CD4-positive, alpha-beta T cell (primary cell): Measurements from ENCODE around the gene RNPEPL1. TPM values are rescaled to one million over a fixed set of nuclear protein-coding genes. Genes with fewer than 3 reads are reported as not detected.

ENCODE experiments used
- ATAC-seq: fragments of 200-7000 bp; cut with Tn5 transposase; one replicate; pipeline ENCODE4 v1.10.0; 2022; ENCODE audit warnings: mild to moderate bottlenecking; ENCODE audit not compliant: poor library complexity
- CTCF ChIA-PET: fragments of 350-600 bp; sonication (Branson Sonifier 250); formaldehyde crosslinking; loops from one replicate; lab custom pipeline; 2021; ENCODE audit warnings: antibody characterized with exemption, inconsistent platforms; lab: Charles Lee
- POLR2A ChIA-PET: fragments of 350-600 bp; sonication (Branson Sonifier 250); formaldehyde crosslinking; loops from one replicate; lab custom pipeline; 2021; ENCODE audit warnings: antibody characterized with exemption, inconsistent platforms; lab: Charles Lee
- DNase-seq, 14 experiments: peaks; one replicate each; pipeline ENCODE4 v3.0.0-alpha.2; 2013 to 2020; ENCODE audit warnings: mixed read lengths in 2 of 14
- H3K27ac ChIP-seq, 2 donors: one replicate each; pipeline versions ENCODE4 v1.5.1 to v1.7.0; 2013; ENCODE audit warnings: low read length in 2 of 2, low read depth in 1 of 2, mild to moderate bottlenecking in 1 of 2
- H3K27me3 ChIP-seq, 2 experiments: 1 replicate in 1 of 2; 2 replicates in 1 of 2; pipeline versions ENCODE4 v1.6.1 to v1.7.0; 2013; ENCODE audit warnings: low read length in 2 of 2, control low read depth in 1 of 2, mild to moderate bottlenecking in 1 of 2, moderate library complexity in 1 of 2; ENCODE audit not compliant: insufficient read depth in 2 of 2, control insufficient read depth in 1 of 2
- H3K36me3 ChIP-seq: one replicate; pipeline ENCODE4 v1.6.1; 2013; ENCODE audit warnings: low read length, control low read depth; ENCODE audit not compliant: insufficient read depth
- H3K4me1 ChIP-seq: one replicate; pipeline ENCODE4 v1.6.1; 2013; ENCODE audit warnings: low read length, control low read depth; ENCODE audit not compliant: insufficient read depth
- H3K4me3 ChIP-seq: one replicate; pipeline ENCODE4 v1.5.1; 2013; ENCODE audit warnings: mild to moderate bottlenecking, low read length, moderate library complexity
- H3K9me3 ChIP-seq, 2 experiments: 1 replicate in 1 of 2; 2 replicates in 1 of 2; pipeline versions ENCODE4 v1.6.1 to v1.7.0; 2013; ENCODE audit warnings: low read length in 2 of 2, mild to moderate bottlenecking in 2 of 2, control low read depth in 1 of 2, moderate library complexity in 1 of 2; ENCODE audit not compliant: control insufficient read depth in 1 of 2, insufficient read depth in 1 of 2
- H3K27ac Mint-ChIP-seq: one replicate; pipeline ENCODE4 v1.8.0; 2020; ENCODE audit warnings: mixed read lengths
- H3K27me3 Mint-ChIP-seq: one replicate; pipeline ENCODE4 v1.8.0; 2021; ENCODE audit warnings: mixed read lengths
- H3K36me3 Mint-ChIP-seq: one replicate; pipeline ENCODE4 v1.8.0; 2021; ENCODE audit warnings: low read depth, mixed read lengths
- H3K4me1 Mint-ChIP-seq: one replicate; pipeline ENCODE4 v1.8.0; 2021; ENCODE audit warnings: low read depth, mixed read lengths
- H3K4me3 Mint-ChIP-seq: one replicate; pipeline ENCODE4 v1.8.0; 2020; ENCODE audit warnings: mild to moderate bottlenecking, mixed read lengths
- H3K9me3 Mint-ChIP-seq: one replicate; pipeline ENCODE4 v1.8.0; 2020; ENCODE audit warnings: mixed read lengths
- intact Hi-C, 2 experiments: fragments of 100-400 bp; cut with DNase I in 1 of 2; cut with micrococcal nuclease in 1 of 2; formaldehyde crosslinking; loops; one replicate each; pipeline versions ENCODE4 v1.15.1 to v1.9.0; 2023 to 2025; cut with DNase I, micrococcal nuclease
- total RNA-seq, 174 experiments: library from RNA in 2 of 174; stranded (reverse) in 2 of 174; gene quantifications; one replicate each; pipeline ENCODE4 v1.2.3 and lab custom pipeline; 2021 to 2026
- TF ChIP-seq, protein P1 (sequence below): fragments of 200-600 bp; IDR thresholded peaks from one replicate; pipeline ENCODE4 v1.8.0; 2022; ENCODE audit warnings: antibody characterized with exemption, mild to moderate bottlenecking

RNPEPL1 gene
- total RNA-seq, 2 experiments from 2014 or later = 73.0 to 78.8 TPM

DNA sequence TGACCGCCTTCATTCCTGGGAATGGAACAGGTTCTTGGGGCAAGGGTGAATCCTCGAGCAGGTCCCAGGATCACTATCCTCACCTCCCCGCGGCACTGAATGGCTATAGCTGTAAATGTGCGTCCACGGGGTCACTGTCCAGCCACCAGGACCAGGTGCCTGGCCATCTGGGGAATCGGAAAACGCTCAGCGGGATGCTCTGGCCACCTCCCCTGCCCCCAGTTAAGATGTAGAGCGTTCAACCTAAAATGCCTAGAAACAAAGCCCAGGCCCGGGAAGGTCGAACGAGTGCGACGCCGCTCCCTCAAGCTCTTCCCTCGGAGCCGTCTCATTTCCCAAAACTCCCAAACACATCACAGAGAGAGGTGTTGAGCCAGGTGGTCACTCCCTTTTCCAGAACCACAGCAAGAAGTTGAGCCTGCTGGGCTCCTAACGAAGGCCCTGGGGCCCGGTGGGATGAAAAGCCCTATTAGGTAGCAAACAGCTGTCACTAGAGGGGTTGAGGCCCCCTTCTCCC, 17.5 kb downstream of the RNPEPL1 start:
- H3K9me3 ChIP-seq = no peaks in the 10 kb centered on the region
- ChIA-PET POLR2A (interaction anchor here (1.0 to 6.1 kb wide), 12 partner anchors 9 to 1101 kb away, joined by 3 to 224 read pairs (median 6); partner anchors contain the start of genes DTYMK, DUSP28, GPC1 and GPR35), CTCF (interaction anchor here (1.3 to 3.6 kb wide), 7 partner anchors 17 to 72 kb away, joined by 3 to 40 read pairs (median 10); partner anchors contain the start of genes DUSP28 and RNPEPL1)
- H3K4me1 Mint-ChIP-seq = peaks cover 50% of the 10 kb centered on the region
- H3K9me3 Mint-ChIP-seq = no peaks in the 10 kb centered on the region
- peak overlapping the region; percentile 90 for H3K27ac Mint-ChIP-seq
- no peaks in the 10 kb centered on the region for H3K27me3 Mint-ChIP-seq
- intact Hi-C loops = loop anchor here (1.0 to 10.0 kb wide), 14 partner anchors 16 to 1102 kb away; partner anchors contain the start of genes ATG4B (in 1 of the 2), DTYMK (in 1 of the 2), GPC1 (in 1 of the 2) and MTERF4 (in 1 of the 2)
- no peak for DNase-seq
- H3K36me3 ChIP-seq = peaks cover 18% of the 10 kb centered on the region
- peak overlapping the region; percentile 65 for H3K4me3 ChIP-seq
- TF ChIP-seq, protein P1, sequence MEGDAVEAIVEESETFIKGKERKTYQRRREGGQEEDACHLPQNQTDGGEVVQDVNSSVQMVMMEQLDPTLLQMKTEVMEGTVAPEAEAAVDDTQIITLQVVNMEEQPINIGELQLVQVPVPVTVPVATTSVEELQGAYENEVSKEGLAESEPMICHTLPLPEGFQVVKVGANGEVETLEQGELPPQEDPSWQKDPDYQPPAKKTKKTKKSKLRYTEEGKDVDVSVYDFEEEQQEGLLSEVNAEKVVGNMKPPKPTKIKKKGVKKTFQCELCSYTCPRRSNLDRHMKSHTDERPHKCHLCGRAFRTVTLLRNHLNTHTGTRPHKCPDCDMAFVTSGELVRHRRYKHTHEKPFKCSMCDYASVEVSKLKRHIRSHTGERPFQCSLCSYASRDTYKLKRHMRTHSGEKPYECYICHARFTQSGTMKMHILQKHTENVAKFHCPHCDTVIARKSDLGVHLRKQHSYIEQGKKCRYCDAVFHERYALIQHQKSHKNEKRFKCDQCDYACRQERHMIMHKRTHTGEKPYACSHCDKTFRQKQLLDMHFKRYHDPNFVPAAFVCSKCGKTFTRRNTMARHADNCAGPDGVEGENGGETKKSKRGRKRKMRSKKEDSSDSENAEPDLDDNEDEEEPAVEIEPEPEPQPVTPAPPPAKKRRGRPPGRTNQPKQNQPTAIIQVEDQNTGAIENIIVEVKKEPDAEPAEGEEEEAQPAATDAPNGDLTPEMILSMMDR = no peak
- peaks cover 52% of the 10 kb centered on the region for H3K4me1 ChIP-seq
- H3K27ac ChIP-seq = peak overlapping the region; percentile 90 to 97
- peaks cover 42% of the 10 kb centered on the region for H3K36me3 Mint-ChIP-seq
- ATAC-seq = no peak
- no peaks in the 10 kb centered on the region for H3K27me3 ChIP-seq
- peak overlapping the region; percentile 95 for H3K4me3 Mint-ChIP-seq

DNA sequence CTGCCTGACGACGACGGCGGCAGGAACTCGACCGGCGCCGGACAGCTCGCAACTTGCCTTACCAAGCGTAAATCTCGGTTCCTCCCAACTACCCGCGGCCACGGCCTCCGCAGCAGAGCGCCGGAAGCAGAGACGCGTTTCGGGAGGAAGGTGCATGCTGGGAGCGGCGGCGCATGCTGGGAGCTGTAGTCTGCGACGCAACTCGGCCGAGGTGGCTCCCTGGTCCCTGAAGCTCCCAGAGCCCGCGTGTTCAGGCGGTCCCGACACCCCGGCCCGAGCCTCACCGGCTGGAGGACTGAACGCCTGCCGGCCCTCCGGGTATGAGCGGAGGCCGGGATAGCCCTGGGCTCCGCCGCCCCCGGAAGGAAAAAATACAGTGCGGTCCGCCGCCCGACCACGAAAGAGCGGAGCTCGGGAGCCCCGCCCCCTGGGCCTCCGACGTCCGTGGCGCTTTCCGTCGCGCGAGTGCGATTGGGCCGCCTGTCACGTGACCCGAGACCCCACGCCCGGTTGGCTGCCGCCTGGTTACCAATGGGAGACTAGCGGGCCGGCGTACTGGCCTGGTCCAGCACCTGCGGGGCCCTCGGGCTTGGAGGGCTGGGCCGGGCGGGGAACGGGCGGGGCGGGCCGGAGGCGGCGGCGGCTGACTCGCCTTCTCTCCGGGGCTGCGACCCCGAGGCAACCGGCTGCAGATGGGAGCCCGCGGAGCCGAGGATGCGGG, 18.1 kb downstream of the RNPEPL1 start, which contains the start of gene CAPN10:
Gene CAPN10 (plus strand): TSS at position 537 of the 721 bp plus-strand sequence. CDS start 178 bp downstream, at position 715.
- Mint-ChIP-seq H3K27me3 (no peaks in the 10 kb centered on the region), H3K27ac (peak within 1 kb of the TSS; percentile 90), H3K4me1 (peaks cover 50% of the 10 kb centered on the region), H3K36me3 (peaks cover 47% of the 10 kb centered on the region), H3K4me3 (peak within 1 kb of the TSS; percentile 97), H3K9me3 (no peaks in the 10 kb centered on the region)
- Histone ChIP-seq H3K4me3 (peak within 1 kb of the TSS; percentile 65), H3K36me3 (peaks cover 24% of the 10 kb centered on the region), H3K27ac (peak within 1 kb of the TSS; percentile 90 to 97), H3K27me3 (no peaks in the 10 kb centered on the region), H3K9me3 (no peaks in the 10 kb centered on the region), H3K4me1 (peaks cover 52% of the 10 kb centered on the region)
- DNase-seq (peak; percentile 92 to 98 (median 95)), ATAC-seq (peak; percentile 83)
- POLR2A ChIA-PET = interaction anchor here (0.6 to 6.1 kb wide), 16 partner anchors 10 to 1100 kb away, joined by 3 to 224 read pairs (median 6); partner anchors contain the start of genes DTYMK, DUSP28, GPC1 and GPR35
- TF ChIP-seq, protein P1 = no peak
- intact Hi-C loops = loop anchor here (1.0 to 10.0 kb wide), 12 partner anchors 20 to 1101 kb away; partner anchors contain the start of genes ATG4B (in 1 of the 2), DTYMK (in 1 of the 2), GPC1 (in 1 of the 2) and MTERF4 (in 1 of the 2)
- CTCF ChIA-PET = interaction anchor here (1.3 to 3.6 kb wide), 6 partner anchors 17 to 73 kb away, joined by 3 to 40 read pairs (median 10); partner anchors contain the start of genes DUSP28 and RNPEPL1
